ENCODE measurements around the gene UTRN.

The UTRN gene

DNA sequence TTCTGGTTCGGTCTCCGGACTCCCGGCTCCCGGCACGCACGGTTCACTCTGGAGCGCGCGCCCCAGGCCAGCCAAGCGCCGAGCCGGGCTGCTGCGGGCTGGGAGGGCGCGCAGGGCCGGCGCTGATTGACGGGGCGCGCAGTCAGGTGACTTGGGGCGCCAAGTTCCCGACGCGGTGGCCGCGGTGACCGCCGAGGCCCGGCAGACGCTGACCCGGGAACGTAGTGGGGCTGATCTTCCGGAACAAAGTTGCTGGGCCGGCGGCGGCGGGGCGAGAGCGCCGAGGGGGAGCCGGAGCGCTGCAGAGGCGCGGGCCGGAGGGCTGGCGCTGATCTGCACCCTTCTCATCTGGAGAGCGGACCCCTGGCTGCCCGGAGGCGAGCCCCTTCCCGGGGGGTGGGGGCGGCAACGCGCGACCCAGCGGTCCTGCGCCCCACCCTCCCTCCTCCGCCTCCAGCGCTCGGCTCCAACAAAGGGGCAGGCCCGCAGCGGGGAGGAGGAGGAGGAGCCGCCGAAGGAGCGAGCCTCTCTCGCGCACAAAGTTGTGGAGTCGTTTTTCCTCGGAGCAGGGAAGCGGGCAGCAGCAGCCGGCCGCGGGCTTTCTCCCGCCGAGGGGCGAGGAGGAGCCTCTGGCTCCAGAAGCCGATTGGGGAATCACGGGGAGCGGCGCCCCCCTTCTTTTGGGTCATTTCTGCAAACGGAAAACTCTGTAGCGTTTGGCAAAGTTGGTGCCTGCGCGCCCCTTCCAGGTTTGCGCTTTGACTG lies at the start of gene UTRN:
Gene UTRN, plus strand, starts transcription at position 553 of the 765 bp plus-strand sequence. CDS start 6,494 bp downstream, outside the sequence.
- H3K4me3 ChIP-seq (ENCODE audit: low read depth, low read length): peak within 1 kb of the TSS; percentile 70
- no peak for DNase-seq (ENCODE audit: low read depth)
- no peak for TF ChIP-seq CTCF (IDR thresholded peaks at IDR 0.05; ENCODE audit: low read depth, low read length, missing control alignments)

- no peak for TF ChIP-seq CTCF (IDR thresholded peaks at IDR 0.05; ENCODE audit: low read depth, low read length, missing control alignments)
- no peak for DNase-seq (ENCODE audit: low read depth)
- H3K4me3 ChIP-seq (ENCODE audit: low read depth, low read length): no peak overlapping the region
Observed at GRCh38 chr6:144244688-144245087, 40.4 kb upstream of the UTRN start.

- DNase-seq (ENCODE audit: low read depth): no peak
- no peak for TF ChIP-seq CTCF (IDR thresholded peaks at IDR 0.05; ENCODE audit: low read depth, low read length, missing control alignments)
- H3K4me3 ChIP-seq (ENCODE audit: low read depth, low read length): no peak overlapping the region
Observed at GRCh38 chr6:144246988-144247387, 38.1 kb upstream of the UTRN start.

- no peak for DNase-seq (ENCODE audit: low read depth)
- no peak for TF ChIP-seq CTCF (IDR thresholded peaks at IDR 0.05; ENCODE audit: low read depth, low read length, missing control alignments)
- no peak overlapping the region for H3K4me3 ChIP-seq (ENCODE audit: low read depth, low read length)
Observed at GRCh38 chr6:144248003-144248402, 37.1 kb upstream of the UTRN start.

DNA sequence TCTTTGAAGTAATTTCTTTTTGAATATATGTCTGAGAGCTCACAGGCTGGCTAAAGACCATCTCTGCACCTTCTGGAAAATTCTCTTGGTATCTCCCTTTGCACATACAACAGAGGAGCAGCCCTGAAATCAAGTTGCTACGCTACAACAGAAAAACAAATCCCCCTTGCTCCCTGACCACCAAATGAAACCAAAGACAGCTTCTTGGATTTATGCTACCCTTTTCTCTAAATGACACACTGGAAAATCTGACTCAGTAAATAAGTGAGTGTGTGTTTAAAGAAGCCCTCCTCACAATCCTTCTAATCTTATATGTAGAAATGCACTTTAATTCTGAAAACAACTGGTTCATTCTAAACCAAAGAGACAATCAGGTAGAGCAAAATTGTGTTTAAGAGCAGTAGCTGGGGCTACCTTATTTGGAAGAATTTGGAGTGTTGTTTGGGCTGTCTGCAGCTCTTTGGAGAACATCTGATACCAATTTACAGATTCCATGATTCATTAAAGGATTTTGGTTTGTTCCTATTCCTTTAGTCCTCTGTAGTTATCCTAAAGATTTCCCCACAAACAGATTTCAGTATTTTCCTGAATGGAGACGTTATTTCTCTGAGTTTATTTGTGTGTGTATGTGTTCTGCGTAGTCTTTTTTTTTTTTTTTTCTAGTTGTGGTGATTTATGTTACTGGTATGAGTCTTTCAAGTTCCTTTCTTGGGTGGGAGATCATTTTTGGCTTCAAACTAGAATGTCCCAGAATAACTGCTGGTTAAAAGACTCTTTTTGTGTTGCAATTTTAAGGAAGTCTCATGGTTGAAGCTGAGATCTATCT lies 36.4 kb upstream of the UTRN start:
- DNase-seq (ENCODE audit: low read depth): no peak
- no peak for TF ChIP-seq CTCF (IDR thresholded peaks at IDR 0.05; ENCODE audit: low read depth, low read length, missing control alignments)
- no peak overlapping the region for H3K4me3 ChIP-seq (ENCODE audit: low read depth, low read length)

DNA sequence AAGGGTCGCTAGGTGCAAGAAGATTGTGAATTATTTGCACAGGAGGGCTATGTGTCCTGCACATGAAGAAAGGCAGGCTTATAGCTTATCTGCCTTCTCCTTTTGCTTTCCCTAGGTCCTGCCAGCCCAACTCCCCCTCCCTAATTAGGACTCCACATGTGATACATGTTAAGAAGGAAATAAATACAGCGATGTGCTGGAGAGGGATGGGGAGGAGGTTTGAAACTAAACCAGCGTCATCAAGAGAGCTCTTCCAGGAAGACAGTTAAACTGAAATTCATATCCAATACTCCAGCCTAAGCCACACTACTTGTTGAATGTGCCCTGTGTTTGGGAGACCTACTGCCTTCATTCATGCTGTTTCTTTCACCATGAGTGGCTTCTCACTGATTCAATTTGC lies 34.9 kb upstream of the UTRN start:
- TF ChIP-seq CTCF (IDR thresholded peaks at IDR 0.05; ENCODE audit: low read depth, low read length, missing control alignments): no peak

More for the DNA sequence above, 34.9 kb upstream of the UTRN start:
- no peak for DNase-seq (ENCODE audit: low read depth)
- H3K4me3 ChIP-seq (ENCODE audit: low read depth, low read length): no peak overlapping the region
